ENCODE data around the gene NLRP14.

Gene NLRP14

GRCh38 chr11:7088921-7089320, 68.6 kb downstream of the NLRP14 start, which contains the start of gene RBMXL2:
RBMXL2 (plus strand) TSS chr11:7088998; CDS start chr11:7089121, 123 bp downstream.
- DNase-seq (ENCODE audit: low read depth): no peak
- no peak for TF ChIP-seq CTCF (IDR thresholded peaks at IDR 0.05; ENCODE audit: low read depth, low read length, missing control alignments)
- in situ Hi-C loops (cut with HindIII; ENCODE audit: low sequenced_read_pairs): no loop called here
- no peak within 1 kb of the TSS for H3K4me3 ChIP-seq (ENCODE audit: low read depth, low read length)

- no peak overlapping the region for H3K4me3 ChIP-seq (ENCODE audit: low read depth, low read length)
- DNase-seq (ENCODE audit: low read depth): no peak
- TF ChIP-seq CTCF (IDR thresholded peaks at IDR 0.05; ENCODE audit: low read depth, low read length, missing control alignments): no peak
- in situ Hi-C loops (cut with HindIII; ENCODE audit: low sequenced_read_pairs): no loop called here
Measured at GRCh38 chr11:7089328-7090251, 69.3 kb downstream of the NLRP14 start.

- in situ Hi-C loops (cut with HindIII; ENCODE audit: low sequenced_read_pairs): no loop called here
- DNase-seq (ENCODE audit: low read depth): peak; percentile 33
- peak; percentile 58 for TF ChIP-seq CTCF (IDR thresholded peaks at IDR 0.05; ENCODE audit: low read depth, low read length, missing control alignments)
- H3K4me3 ChIP-seq (ENCODE audit: low read depth, low read length): no peak overlapping the region
Measured at GRCh38 chr11:7098235-7098832, 78.1 kb downstream of the NLRP14 start.

- in situ Hi-C loops (cut with HindIII; ENCODE audit: low sequenced_read_pairs): no loop called here
- no peak for TF ChIP-seq CTCF (IDR thresholded peaks at IDR 0.05; ENCODE audit: low read depth, low read length, missing control alignments)
- H3K4me3 ChIP-seq (ENCODE audit: low read depth, low read length): no peak overlapping the region
- no peak for DNase-seq (ENCODE audit: low read depth)
Measured at GRCh38 chr11:7115780-7116179, 95.5 kb downstream of the NLRP14 start.

GRCh38 chr11:7116370-7116769, 96.1 kb downstream of the NLRP14 start:
- TF ChIP-seq CTCF (IDR thresholded peaks at IDR 0.05; ENCODE audit: low read depth, low read length, missing control alignments): no peak
- in situ Hi-C loops (cut with HindIII; ENCODE audit: low sequenced_read_pairs): no loop called here
- no peak for DNase-seq (ENCODE audit: low read depth)
- no peak overlapping the region for H3K4me3 ChIP-seq (ENCODE audit: low read depth, low read length)

All from astrocyte of the cerebellum (primary cell).